CD14-positive monocyte (primary cell): ENCODE results near the gene KPNA3. TPM values are rescaled to one million over a fixed set of nuclear protein-coding genes. Genes with fewer than 3 reads are reported as not detected.
A peak's percentile ranks its signal among the peaks of the same experiment; 100 is the strongest.

Experiments used
- DNase-seq, 3 donors: peaks; one replicate each; pipeline ENCODE4 v3.0.0-alpha.2; 2011 to 2022
- H2AFZ ChIP-seq: 2 replicates; pipeline ENCODE4 v1.6.0; 2012; ENCODE audit warnings: mild to moderate bottlenecking, low read depth, low read length, inconsistent platforms; ENCODE audit not compliant: insufficient read depth, poor library complexity, severe bottlenecking
- H3K27ac ChIP-seq, 2 donors: 1 replicate in 1 of 2; 2 replicates in 1 of 2; pipeline ENCODE4 v1.5.1; 2012 to 2013; ENCODE audit warnings: low read length in 2 of 2, control low read depth in 1 of 2, inconsistent platforms in 1 of 2, low read depth in 1 of 2, mild to moderate bottlenecking in 1 of 2
- H3K27me3 ChIP-seq, 2 donors: one replicate each; pipeline versions ENCODE4 v1.6.0 to v1.6.1; 2011 to 2013; ENCODE audit warnings: low read length in 2 of 2; ENCODE audit not compliant: control insufficient read depth in 2 of 2, insufficient read depth in 2 of 2
- H3K36me3 ChIP-seq, 2 donors: replicated peaks in 1 of 2; 1 replicate in 1 of 2; 2 replicates in 1 of 2; pipeline versions ENCODE4 v1.5.1 to v1.6.1; 2012 to 2013; ENCODE audit warnings: low read length in 2 of 2, control low read depth in 1 of 2, inconsistent platforms in 1 of 2, mild to moderate bottlenecking in 1 of 2; ENCODE audit not compliant: insufficient read depth in 2 of 2, control insufficient read depth in 1 of 2
- H3K4me1 ChIP-seq, 2 donors: 1 replicate in 1 of 2; 2 replicates in 1 of 2; pipeline versions ENCODE4 v1.5.1 to v1.6.1; 2012 to 2013; ENCODE audit warnings: low read length in 2 of 2, control low read depth in 1 of 2, inconsistent platforms in 1 of 2, mild to moderate bottlenecking in 1 of 2, moderate library complexity in 1 of 2; ENCODE audit not compliant: insufficient read depth in 2 of 2, control insufficient read depth in 1 of 2
- H3K4me2 ChIP-seq: replicated peaks from 2 replicates; pipeline ENCODE3; 2012; ENCODE audit warnings: low read length, moderate library complexity, mild to moderate bottlenecking; ENCODE audit not compliant: poor library complexity, severe bottlenecking; ENCODE audit errors: extremely low read depth
- H3K4me3 ChIP-seq, 3 experiments: fragments of 200-600 bp in 1 of 3; sonication (generic) in 1 of 3; replicated peaks in 1 of 3; 1 replicate in 2 of 3; 2 replicates in 1 of 3; pipeline ENCODE4 v1.5.1; 2011 to 2013; ENCODE audit warnings: low read length in 3 of 3, mild to moderate bottlenecking in 3 of 3, control low read depth in 2 of 3, low read depth in 2 of 3, inconsistent platforms in 1 of 3, moderate library complexity in 1 of 3
- H3K79me2 ChIP-seq: 2 replicates; pipeline ENCODE4 v1.6.0; 2012; ENCODE audit warnings: mild to moderate bottlenecking, control low read depth, inconsistent platforms, low read length, moderate library complexity; ENCODE audit not compliant: insufficient read depth
- H3K9ac ChIP-seq: 2 replicates; pipeline ENCODE4 v1.6.0; 2017; ENCODE audit warnings: low read length, mild to moderate bottlenecking; ENCODE audit not compliant: insufficient read depth, poor library complexity, severe bottlenecking
- H3K9me3 ChIP-seq, 2 donors: replicated peaks in 1 of 2; 1 replicate in 1 of 2; 2 replicates in 1 of 2; pipeline versions ENCODE4 v1.5.1 to v1.6.1; 2012 to 2013; ENCODE audit warnings: low read length in 2 of 2, control low read depth in 1 of 2; ENCODE audit not compliant: control insufficient read depth in 1 of 2, insufficient read depth in 1 of 2
- H4K20me1 ChIP-seq: 2 replicates; pipeline ENCODE4 v1.6.0; 2012; ENCODE audit warnings: mild to moderate bottlenecking, low read length, control low read depth, moderate library complexity; ENCODE audit not compliant: insufficient read depth
- H3K27ac Mint-ChIP-seq, 7 donors: one replicate each; pipeline ENCODE4 v1.8.0; 2020; ENCODE audit warnings: mild to moderate bottlenecking in 7 of 7, mixed read lengths in 7 of 7, moderate library complexity in 6 of 7, inconsistent platforms in 2 of 7
- H3K27me3 Mint-ChIP-seq, 3 donors: one replicate each; pipeline ENCODE4 v1.8.0; 2021 to 2022; ENCODE audit warnings: low read depth in 3 of 3, mild to moderate bottlenecking in 3 of 3, mixed read lengths in 3 of 3, moderate library complexity in 3 of 3, inconsistent platforms in 1 of 3
- H3K36me3 Mint-ChIP-seq, 2 donors: one replicate each; pipeline ENCODE4 v1.8.0; 2020; ENCODE audit warnings: mixed read lengths in 2 of 2, inconsistent platforms in 1 of 2, mild to moderate bottlenecking in 1 of 2
- H3K4me1 Mint-ChIP-seq: one replicate; pipeline ENCODE4 v1.8.0; 2020; ENCODE audit warnings: mild to moderate bottlenecking, mixed read lengths
- H3K4me3 Mint-ChIP-seq, 2 donors: one replicate each; pipeline ENCODE4 v1.8.0; 2020; ENCODE audit warnings: mild to moderate bottlenecking in 2 of 2, mixed read lengths in 2 of 2, moderate library complexity in 1 of 2
- H3K9me3 Mint-ChIP-seq, 7 donors: one replicate each; pipeline ENCODE4 v1.8.0; 2020 to 2022; ENCODE audit warnings: mixed read lengths in 7 of 7, mild to moderate bottlenecking in 6 of 7, moderate library complexity in 6 of 7, inconsistent platforms in 2 of 7
- WGBS: methylation state at CpG from one replicate; pipeline ENCODE4 v1.1.5; 2013; ENCODE audit warnings: missing lambda C conversion rate; ENCODE audit not compliant: insufficient coverage; 5-methylcytosine and 5-hydroxymethylcytosine counted together
- intact Hi-C, 2 donors: fragments of 100-400 bp; cut with micrococcal nuclease; formaldehyde crosslinking; loops; one replicate each; pipeline versions ENCODE4 v1.15.0 to v1.15.1; 2023
- polyA minus RNA-seq: library from RNA; depleted of rRNA, polyadenylated mRNA; stranded (reverse); fragments of >200 nt; gene quantifications from 2 replicates; pipeline ENCODE4 v1.2.3, GENCODE V29; 2012
- polyA plus RNA-seq, 3 donors: library from polyadenylated mRNA; depleted of rRNA in 1 of 3; unstranded in 2 of 3; stranded (reverse) in 1 of 3; fragments of 300-500 nt in 2 of 3; fragments of >200 nt in 1 of 3; fragmentation: Illumina TruSeq in 2 of 3; gene quantifications; 1 replicate in 2 of 3; 2 replicates in 1 of 3; pipeline ENCODE4 v1.2.3, GENCODE V29; 2012 to 2021
- total RNA-seq, 12 experiments: library from RNA in 1 of 12; stranded (reverse) in 1 of 12; fragments of 120-200 nt in 1 of 12; gene quantifications; one replicate each; pipeline ENCODE4 v1.2.4 and lab custom pipeline; 2013 to 2026; ENCODE audit warnings: mixed read lengths in 6 of 12, inconsistent platforms in 1 of 12
- TF ChIP-seq, protein P1 (sequence below): fragments of 200-600 bp; IDR thresholded peaks from one replicate; pipeline ENCODE4 v1.8.0; 2022; ENCODE audit warnings: antibody characterized with exemption, mild to moderate bottlenecking

Gene KPNA3, protein sequence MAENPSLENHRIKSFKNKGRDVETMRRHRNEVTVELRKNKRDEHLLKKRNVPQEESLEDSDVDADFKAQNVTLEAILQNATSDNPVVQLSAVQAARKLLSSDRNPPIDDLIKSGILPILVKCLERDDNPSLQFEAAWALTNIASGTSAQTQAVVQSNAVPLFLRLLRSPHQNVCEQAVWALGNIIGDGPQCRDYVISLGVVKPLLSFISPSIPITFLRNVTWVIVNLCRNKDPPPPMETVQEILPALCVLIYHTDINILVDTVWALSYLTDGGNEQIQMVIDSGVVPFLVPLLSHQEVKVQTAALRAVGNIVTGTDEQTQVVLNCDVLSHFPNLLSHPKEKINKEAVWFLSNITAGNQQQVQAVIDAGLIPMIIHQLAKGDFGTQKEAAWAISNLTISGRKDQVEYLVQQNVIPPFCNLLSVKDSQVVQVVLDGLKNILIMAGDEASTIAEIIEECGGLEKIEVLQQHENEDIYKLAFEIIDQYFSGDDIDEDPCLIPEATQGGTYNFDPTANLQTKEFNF
- total RNA-seq (2013), result 11.2 TPM
- polyA plus RNA-seq, result 10 to 100 TPM; 11.5 to 15.3 (median 12.8) TPM
- polyA minus RNA-seq, result 7.1 and 10.3 TPM in 2 replicates
- total RNA-seq (lab: John Stamatoyannopoulos, UW), result 25.1 to 97.7 (median 40.1) reads per million in 11 experiments

DNA sequence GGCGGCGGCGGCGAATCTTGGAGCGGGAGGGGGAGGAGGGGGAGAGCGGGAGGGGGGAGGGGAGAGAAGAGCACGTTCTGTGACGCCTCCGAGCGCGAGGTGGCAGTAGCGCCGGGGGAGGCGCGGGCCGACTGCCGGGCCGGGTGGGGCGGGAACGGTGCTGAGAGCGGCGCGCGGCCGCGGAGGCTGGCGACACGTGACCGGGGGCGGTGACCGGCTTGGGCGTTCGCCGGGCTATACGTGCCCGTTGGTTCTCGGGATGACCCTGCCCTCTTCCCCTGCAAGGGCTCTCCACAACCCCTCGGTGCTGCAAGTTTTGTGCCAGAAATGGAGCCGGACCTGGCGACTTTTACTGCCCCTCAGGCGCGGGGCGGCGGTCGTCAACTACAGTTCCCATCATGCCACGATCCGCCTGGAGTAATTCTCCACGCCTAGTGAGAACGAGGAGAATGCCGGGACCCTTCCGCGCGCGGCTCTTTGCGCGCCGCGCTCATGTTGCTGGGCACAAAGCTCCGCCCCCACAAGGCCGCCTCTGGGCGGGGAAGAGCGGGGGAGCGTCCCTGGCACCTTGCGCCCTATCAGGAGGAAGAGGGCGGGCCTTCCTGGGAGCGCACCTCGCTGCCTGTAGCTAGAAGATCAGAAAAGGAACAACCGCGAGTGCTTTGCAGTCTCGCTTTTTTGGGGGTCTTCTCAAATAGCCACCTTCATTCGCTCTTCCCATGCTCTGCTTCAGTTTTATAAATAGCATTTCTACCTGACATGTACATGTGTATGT lies at the start of gene KPNA3:
KPNA3 (minus strand) TSS at position 133 of the 775 bp plus-strand sequence. CDS start 176 bp downstream, outside the sequence.
- intact Hi-C loops, result loop anchor here in 1 of 2 donors (5.0 to 10.0 kb wide), 2 partner anchors 100 to 142 kb away; partner anchors contain the start of genes EBPL and SPRYD7
- Histone ChIP-seq H3K27ac (peak within 1 kb of the TSS; percentile 93), H3K4me1 (peaks cover 21 to 36% of the 10 kb centered on the region in 2 donors), H3K27me3 (no peaks in the 10 kb centered on the region), H3K4me2 (peak within 1 kb of the TSS; percentile 99), H3K9ac (peak within 1 kb of the TSS; percentile 93), H4K20me1 (peaks cover 30% of the 10 kb centered on the region), H3K9me3 (no peaks in the 10 kb centered on the region), H2AFZ (peak within 1 kb of the TSS; percentile 92), H3K79me2 (peaks cover 43% of the 10 kb centered on the region), H3K36me3 (no peaks in the 10 kb centered on the region), H3K4me3 (peak within 1 kb of the TSS; percentile 71 to 86 (median 73))
- Mint-ChIP-seq H3K4me1 (peaks cover 34% of the 10 kb centered on the region), H3K27ac (peak within 1 kb of the TSS; percentile 94 to 99 (median 98)), H3K4me3 (peak within 1 kb of the TSS; percentile 96 to 97), H3K27me3 (peaks cover 1 to 12% (median 3%) of the 10 kb centered on the region in 3 donors), H3K36me3 (peaks cover 5 to 10% of the 10 kb centered on the region in 2 donors), H3K9me3 (no peaks in the 10 kb centered on the region)
- TF ChIP-seq, protein P1, sequence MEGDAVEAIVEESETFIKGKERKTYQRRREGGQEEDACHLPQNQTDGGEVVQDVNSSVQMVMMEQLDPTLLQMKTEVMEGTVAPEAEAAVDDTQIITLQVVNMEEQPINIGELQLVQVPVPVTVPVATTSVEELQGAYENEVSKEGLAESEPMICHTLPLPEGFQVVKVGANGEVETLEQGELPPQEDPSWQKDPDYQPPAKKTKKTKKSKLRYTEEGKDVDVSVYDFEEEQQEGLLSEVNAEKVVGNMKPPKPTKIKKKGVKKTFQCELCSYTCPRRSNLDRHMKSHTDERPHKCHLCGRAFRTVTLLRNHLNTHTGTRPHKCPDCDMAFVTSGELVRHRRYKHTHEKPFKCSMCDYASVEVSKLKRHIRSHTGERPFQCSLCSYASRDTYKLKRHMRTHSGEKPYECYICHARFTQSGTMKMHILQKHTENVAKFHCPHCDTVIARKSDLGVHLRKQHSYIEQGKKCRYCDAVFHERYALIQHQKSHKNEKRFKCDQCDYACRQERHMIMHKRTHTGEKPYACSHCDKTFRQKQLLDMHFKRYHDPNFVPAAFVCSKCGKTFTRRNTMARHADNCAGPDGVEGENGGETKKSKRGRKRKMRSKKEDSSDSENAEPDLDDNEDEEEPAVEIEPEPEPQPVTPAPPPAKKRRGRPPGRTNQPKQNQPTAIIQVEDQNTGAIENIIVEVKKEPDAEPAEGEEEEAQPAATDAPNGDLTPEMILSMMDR, result no peak
- WGBS, result under 1% methylated on average over 58 of the region's 71 CpGs
- DNase-seq, result peak; percentile 89 to 93 (median 90)

DNA sequence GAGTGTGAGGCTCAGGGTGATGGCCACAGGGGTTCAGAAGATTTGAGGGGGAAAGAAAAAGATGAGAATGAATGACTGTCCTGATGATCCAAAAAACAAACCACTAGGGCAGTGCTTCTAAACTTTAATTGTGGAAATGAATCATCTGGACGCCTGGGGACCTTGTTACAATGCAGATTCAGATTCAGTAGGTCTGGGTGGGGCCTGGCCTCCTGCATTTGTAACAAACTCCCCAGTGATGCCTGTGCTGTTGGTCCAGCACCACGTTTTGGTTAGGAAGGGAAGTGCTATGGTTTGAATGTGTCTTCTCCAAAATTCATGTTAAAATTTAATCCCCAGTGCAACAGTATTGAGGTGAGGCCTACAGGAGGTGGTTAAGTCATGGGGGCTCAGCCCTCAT lies 49.5 kb upstream of the KPNA3 start:
- Histone ChIP-seq H3K79me2 (no peaks in the 10 kb centered on the region), H3K9me3 (no peaks in the 10 kb centered on the region), H3K27ac (no peak overlapping the region), H2AFZ (no peak overlapping the region), H4K20me1 (no peaks in the 10 kb centered on the region), H3K36me3 (no peaks in the 10 kb centered on the region), H3K27me3 (no peaks in the 10 kb centered on the region), H3K9ac (no peak overlapping the region), H3K4me1 (peaks cover 0 to 8% of the 10 kb centered on the region in 2 donors), H3K4me3 (no peak overlapping the region), H3K4me2 (no peak overlapping the region)
- TF ChIP-seq, protein P1, result no peak
- H3K27me3 Mint-ChIP-seq, result peaks cover 0 to 4% (median 4%) of the 10 kb centered on the region in 3 donors
- H3K9me3 Mint-ChIP-seq, result peaks cover 0 to 2% (median 0%) of the 10 kb centered on the region in 7 donors
- no peak overlapping the region for H3K27ac Mint-ChIP-seq
- peaks cover 9% of the 10 kb centered on the region for H3K4me1 Mint-ChIP-seq
- H3K4me3 Mint-ChIP-seq, result no peak overlapping the region
- no CpG with 5 or more reads among the region's 2 CpGs for WGBS
- DNase-seq, result no peak
- H3K36me3 Mint-ChIP-seq, result no peaks in the 10 kb centered on the region
- intact Hi-C loops, result loop anchor here (10.0 kb wide), 1 partner anchor 187 kb away; no protein-coding TSS in a partner anchor
